Measurements from ENCODE around the gene FHIT.

The FHIT gene

GRCh38 chr3:60366486-60366885 is 884.8 kb downstream of the FHIT start:
- TF ChIP-seq CTCF (IDR thresholded peaks at IDR 0.05; ENCODE audit: low read depth, low read length) = no peak
- no peak for DNase-seq (ENCODE audit: low read depth in 2 of 2)
- no peak overlapping the region for H3K4me3 ChIP-seq (replicated peaks in 1 of 2; ENCODE audit: low read depth in 2 of 2, low read length in 2 of 2)

GRCh38 chr3:60365360-60365759 is 885.9 kb downstream of the FHIT start:
- no peak overlapping the region for H3K4me3 ChIP-seq (replicated peaks in 1 of 2; ENCODE audit: low read depth in 2 of 2, low read length in 2 of 2)
- peak; percentile 5 to 43 for DNase-seq (ENCODE audit: low read depth in 2 of 2)
- no peak for TF ChIP-seq CTCF (IDR thresholded peaks at IDR 0.05; ENCODE audit: low read depth, low read length)

- peak in 1 of 2 donors; percentile 3 for DNase-seq (ENCODE audit: low read depth in 2 of 2)
- TF ChIP-seq CTCF (IDR thresholded peaks at IDR 0.05; ENCODE audit: low read depth, low read length) = no peak
- no peak overlapping the region for H3K4me3 ChIP-seq (replicated peaks in 1 of 2; ENCODE audit: low read depth in 2 of 2, low read length in 2 of 2)
Observed at GRCh38 chr3:60364475-60364874, 886.8 kb downstream of the FHIT start.

- no peak for TF ChIP-seq CTCF (IDR thresholded peaks at IDR 0.05; ENCODE audit: low read depth, low read length)
- DNase-seq (ENCODE audit: low read depth in 2 of 2) = peak in 1 of 2 donors; percentile 3
- no peak overlapping the region for H3K4me3 ChIP-seq (replicated peaks in 1 of 2; ENCODE audit: low read depth in 2 of 2, low read length in 2 of 2)
Observed at GRCh38 chr3:60363817-60364216, 887.4 kb downstream of the FHIT start.

GRCh38 chr3:60355825-60356224 is 895.4 kb downstream of the FHIT start:
- H3K4me3 ChIP-seq (replicated peaks in 1 of 2; ENCODE audit: low read depth in 2 of 2, low read length in 2 of 2) = no peak overlapping the region
- no peak for DNase-seq (ENCODE audit: low read depth in 2 of 2)
- no peak for TF ChIP-seq CTCF (IDR thresholded peaks at IDR 0.05; ENCODE audit: low read depth, low read length)

- no peak overlapping the region for H3K4me3 ChIP-seq (replicated peaks in 1 of 2; ENCODE audit: low read depth in 2 of 2, low read length in 2 of 2)
- no peak for DNase-seq (ENCODE audit: low read depth in 2 of 2)
- TF ChIP-seq CTCF (IDR thresholded peaks at IDR 0.05; ENCODE audit: low read depth, low read length) = no peak
Observed at GRCh38 chr3:60351481-60351880, 899.8 kb downstream of the FHIT start.

- TF ChIP-seq CTCF (IDR thresholded peaks at IDR 0.05; ENCODE audit: low read depth, low read length) = no peak
- no peak overlapping the region for H3K4me3 ChIP-seq (replicated peaks in 1 of 2; ENCODE audit: low read depth in 2 of 2, low read length in 2 of 2)
- no peak for DNase-seq (ENCODE audit: low read depth in 2 of 2)
Observed at GRCh38 chr3:60344340-60344739, 906.9 kb downstream of the FHIT start.

Data from cardiac fibroblast (primary cell).